Measurements from ENCODE around the gene NUTM1. TPM values are rescaled to one million over a fixed set of nuclear protein-coding genes. Genes with fewer than 3 reads are reported as not detected.
A peak's percentile ranks its signal among the peaks of the same experiment; 100 is the strongest.

The NUTM1 gene, protein sequence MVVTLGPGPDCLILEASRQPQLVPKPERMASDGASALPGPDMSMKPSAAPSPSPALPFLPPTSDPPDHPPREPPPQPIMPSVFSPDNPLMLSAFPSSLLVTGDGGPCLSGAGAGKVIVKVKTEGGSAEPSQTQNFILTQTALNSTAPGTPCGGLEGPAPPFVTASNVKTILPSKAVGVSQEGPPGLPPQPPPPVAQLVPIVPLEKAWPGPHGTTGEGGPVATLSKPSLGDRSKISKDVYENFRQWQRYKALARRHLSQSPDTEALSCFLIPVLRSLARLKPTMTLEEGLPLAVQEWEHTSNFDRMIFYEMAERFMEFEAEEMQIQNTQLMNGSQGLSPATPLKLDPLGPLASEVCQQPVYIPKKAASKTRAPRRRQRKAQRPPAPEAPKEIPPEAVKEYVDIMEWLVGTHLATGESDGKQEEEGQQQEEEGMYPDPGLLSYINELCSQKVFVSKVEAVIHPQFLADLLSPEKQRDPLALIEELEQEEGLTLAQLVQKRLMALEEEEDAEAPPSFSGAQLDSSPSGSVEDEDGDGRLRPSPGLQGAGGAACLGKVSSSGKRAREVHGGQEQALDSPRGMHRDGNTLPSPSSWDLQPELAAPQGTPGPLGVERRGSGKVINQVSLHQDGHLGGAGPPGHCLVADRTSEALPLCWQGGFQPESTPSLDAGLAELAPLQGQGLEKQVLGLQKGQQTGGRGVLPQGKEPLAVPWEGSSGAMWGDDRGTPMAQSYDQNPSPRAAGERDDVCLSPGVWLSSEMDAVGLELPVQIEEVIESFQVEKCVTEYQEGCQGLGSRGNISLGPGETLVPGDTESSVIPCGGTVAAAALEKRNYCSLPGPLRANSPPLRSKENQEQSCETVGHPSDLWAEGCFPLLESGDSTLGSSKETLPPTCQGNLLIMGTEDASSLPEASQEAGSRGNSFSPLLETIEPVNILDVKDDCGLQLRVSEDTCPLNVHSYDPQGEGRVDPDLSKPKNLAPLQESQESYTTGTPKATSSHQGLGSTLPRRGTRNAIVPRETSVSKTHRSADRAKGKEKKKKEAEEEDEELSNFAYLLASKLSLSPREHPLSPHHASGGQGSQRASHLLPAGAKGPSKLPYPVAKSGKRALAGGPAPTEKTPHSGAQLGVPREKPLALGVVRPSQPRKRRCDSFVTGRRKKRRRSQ
- not detected for total RNA-seq

GRCh38 chr15:34342737-34343575 is at the start of gene NUTM1, which contains the start of gene NOP10:
Gene NUTM1, plus strand, starts transcription at chr15:34343315. Its CDS starts 382 bp downstream, at chr15:34343697.
Gene NOP10, minus strand, starts transcription at chr15:34343136. Its CDS starts 63 bp downstream, at chr15:34343073.
- peak; percentile 92 to 99 (median 97) for TF ChIP-seq CTCF (IDR thresholded peaks at IDR 0.05)
- TF ChIP-seq POLR2A (IDR thresholded peaks at IDR 0.05): peak; percentile 52 to 80

DNA sequence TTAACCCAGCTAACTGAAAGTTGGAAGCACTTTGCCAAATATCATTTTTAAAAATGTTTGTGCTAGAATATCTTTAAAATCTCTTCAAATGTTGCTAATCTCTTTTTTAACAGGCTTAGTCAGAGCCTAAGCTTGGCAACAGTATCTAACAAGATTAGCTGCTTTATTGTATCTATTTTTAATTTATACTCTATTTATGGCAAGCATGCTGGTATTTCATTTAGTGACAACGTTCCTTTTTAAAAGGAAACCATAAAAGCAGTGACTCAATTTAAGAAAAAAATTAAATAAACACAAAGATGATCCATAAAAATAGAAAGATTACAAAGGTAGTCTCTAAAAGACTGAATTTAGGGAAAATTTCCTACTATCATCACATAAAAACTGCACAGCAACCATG is 46.1 kb upstream of the NUTM1 start:
- Histone ChIP-seq H3K9me3 (no peaks in the 10 kb centered on the region), H3K36me3 (peaks cover 0 to 9% (median 0%) of the 10 kb centered on the region in 3 donors), H3K27ac (no peak overlapping the region), H3K4me3 (no peak overlapping the region), H3K4me1 (no peaks in the 10 kb centered on the region), H3K27me3 (no peaks in the 10 kb centered on the region)
- no peak for DNase-seq
- TF ChIP-seq CTCF (IDR thresholded peaks at IDR 0.05): no peak
- TF ChIP-seq POLR2A (IDR thresholded peaks at IDR 0.05): no peak

More at GRCh38 chr15:34342737-34343575, at the start of gene NUTM1, which contains the start of gene NOP10:
- Histone ChIP-seq H3K27me3 (no peaks in the 10 kb centered on the region), H3K4me3 (peak within 1 kb of the TSS; percentile 65 to 85 (median 69)), H3K36me3 (peaks cover 0 to 11% (median 0%) of the 10 kb centered on the region in 3 donors), H3K9me3 (no peaks in the 10 kb centered on the region), H3K27ac (peak within 1 kb of the TSS; percentile 82 to 93 (median 90)), H3K4me1 (peaks cover 0 to 14% (median 0%) of the 10 kb centered on the region in 4 donors)
- DNase-seq: peak; percentile 91 to 96 (median 95)

DNA sequence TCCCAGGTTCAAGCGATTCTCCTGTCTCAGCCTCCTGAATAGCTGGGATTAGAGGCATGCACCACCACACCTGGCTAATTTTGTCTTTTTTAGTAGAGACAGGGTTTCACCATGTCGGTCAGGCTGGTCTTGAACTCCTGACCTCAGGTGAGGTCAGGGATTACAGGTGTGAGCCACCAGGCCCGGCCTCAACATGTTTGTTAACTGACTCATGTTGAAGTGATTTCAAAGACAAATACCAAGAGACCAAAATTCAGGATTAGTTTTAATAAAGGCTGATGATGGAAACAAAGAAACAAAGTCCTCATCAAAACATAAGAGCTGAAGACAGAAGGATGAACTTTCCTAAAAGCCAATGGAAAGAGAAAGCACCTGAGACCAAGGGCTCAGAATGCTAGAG is 42.1 kb upstream of the NUTM1 start:
- Histone ChIP-seq H3K9me3 (no peaks in the 10 kb centered on the region), H3K4me1 (no peaks in the 10 kb centered on the region), H3K27ac (no peak overlapping the region), H3K27me3 (no peaks in the 10 kb centered on the region), H3K36me3 (no peaks in the 10 kb centered on the region), H3K4me3 (no peak overlapping the region)
- TF ChIP-seq POLR2A (IDR thresholded peaks at IDR 0.05): no peak
- no peak for TF ChIP-seq CTCF (IDR thresholded peaks at IDR 0.05)
- no peak for DNase-seq

- DNase-seq: no peak
- H3K27me3 ChIP-seq: no peaks in the 10 kb centered on the region
- H3K36me3 ChIP-seq: no peaks in the 10 kb centered on the region
- TF ChIP-seq POLR2A (IDR thresholded peaks at IDR 0.05): no peak
- TF ChIP-seq CTCF (IDR thresholded peaks at IDR 0.05): no peak
- no peak overlapping the region for H3K27ac ChIP-seq
- no peaks in the 10 kb centered on the region for H3K4me1 ChIP-seq
- no peaks in the 10 kb centered on the region for H3K9me3 ChIP-seq
- H3K4me3 ChIP-seq: no peak overlapping the region
These were observed 38.5 kb upstream of the NUTM1 start for GRCh38 chr15:34304613-34305012.
